GM12878 (cell line): ENCODE data around the gene DCST1. TPM values are rescaled to one million over a fixed set of nuclear protein-coding genes. Genes with fewer than 3 reads are reported as not detected.

Experiments
- ATAC-seq: fragments of 200-7000 bp; cut with Tn5 transposase; 3 replicates; pipeline ENCODE4 v1.9.1; 2020; ENCODE audit warnings: mild to moderate bottlenecking, moderate library complexity
- BruUV-seq: library from RNA; stranded (reverse); fragments of 400-500 nt; replicated peaks from 2 replicates; lab custom pipeline; 2021; lab: Mats Ljungman, UMichigan
- CTCF ChIA-PET: fragments of 300-600 bp; sonication (Branson Sonifier 250); formaldehyde crosslinking; extraction: SDS; loops from one replicate; lab custom pipeline; 2021; ENCODE audit warnings: inconsistent platforms; lab: Yijun Ruan, JAX
- POLR2A ChIA-PET: fragments of 350-600 bp; formaldehyde crosslinking; extraction: SDS; loops from one replicate; lab custom pipeline; 2021; ENCODE audit warnings: inconsistent platforms; lab: Charles Lee
- RAD21 ChIA-PET: fragments of 300-600 bp; sonication (Branson Sonifier 250); formaldehyde crosslinking; loops from one replicate; lab custom pipeline; 2023; ENCODE audit warnings: antibody characterized with exemption; ENCODE audit not compliant: unreplicated experiment; lab: Charles Lee
- SMC1A ChIA-PET: fragments of 300-600 bp; sonication (Branson Sonifier 250); formaldehyde crosslinking; loops from one replicate; lab custom pipeline; 2023; ENCODE audit not compliant: unreplicated experiment, uncharacterized antibody; lab: Charles Lee
- DNase-seq: peaks from one replicate; pipeline ENCODE4 v3.0.0-alpha.2; 2011; ENCODE audit warnings: low read depth, low spot score
- FAIRE-seq: peaks from 3 replicates; lab custom pipeline; 2011; peaks lifted over from hg19 to GRCh38; lab: Jason Lieb, UNC
- H2AFZ ChIP-seq: 2 replicates; pipeline ENCODE4 v1.6.0; 2011; ENCODE audit warnings: low read depth, low read length, control low read depth; ENCODE audit not compliant: control insufficient read depth
- H3K27ac ChIP-seq: 2 replicates; pipeline ENCODE4 v1.5.1; 2011; ENCODE audit warnings: control low read depth; ENCODE audit not compliant: control insufficient read depth, insufficient read depth
- H3K27me3 ChIP-seq, 2 experiments: replicated peaks in 1 of 2; 2 replicates each; pipeline versions ENCODE4 v1.6.0 to v1.6.1; 2011; ENCODE audit warnings: low read length in 1 of 2; ENCODE audit not compliant: control insufficient read depth in 2 of 2, insufficient read depth in 2 of 2
- H3K36me3 ChIP-seq, 2 experiments: 2 replicates each; pipeline ENCODE4 v1.5.1; 2011; ENCODE audit warnings: low read length in 1 of 2; ENCODE audit not compliant: control insufficient read depth in 2 of 2, insufficient read depth in 2 of 2
- H3K4me1 ChIP-seq: 2 replicates; pipeline ENCODE4 v1.6.1; 2011; ENCODE audit warnings: mild to moderate bottlenecking, low read length, moderate library complexity, mixed read lengths; ENCODE audit not compliant: control insufficient read depth, insufficient read depth
- H3K4me2 ChIP-seq: 2 replicates; pipeline ENCODE4 v1.6.0; 2011; ENCODE audit warnings: control low read depth; ENCODE audit not compliant: control insufficient read depth, insufficient read depth
- H3K4me3 ChIP-seq: fragments of 200-600 bp; sonication (generic); 2 replicates; pipeline ENCODE4 v1.5.1; 2016
- H3K79me2 ChIP-seq: 2 replicates; pipeline ENCODE4 v1.6.0; 2011; ENCODE audit warnings: low read length; ENCODE audit not compliant: control insufficient read depth, insufficient read depth
- H3K9ac ChIP-seq: 2 replicates; pipeline ENCODE4 v1.8.0; 2011; ENCODE audit warnings: low read length, control low read depth, mixed read lengths; ENCODE audit not compliant: control insufficient read depth, insufficient read depth
- H3K9me3 ChIP-seq: replicated peaks from 3 replicates; pipeline ENCODE4 v1.5.1; 2011; ENCODE audit warnings: mild to moderate bottlenecking, low read length; ENCODE audit not compliant: control insufficient read depth, insufficient read depth
- H4K20me1 ChIP-seq: 2 replicates; pipeline ENCODE4 v1.6.0; 2011; ENCODE audit not compliant: control insufficient read depth, insufficient read depth
- BACH1 ChIP-seq: fragments of 450-650 bp; IDR thresholded peaks from 2 replicates; pipeline ENCODE4 v1.6.1; 2017; ENCODE audit warnings: mild to moderate bottlenecking, borderline replicate concordance
- CEBPZ ChIP-seq: fragments of 150-350 bp; IDR thresholded peaks from 2 replicates; pipeline ENCODE4 v1.6.1; 2016; ENCODE audit warnings: low read depth, low read length
- E2F8 ChIP-seq: fragments of 450-650 bp; IDR thresholded peaks from 2 replicates; pipeline ENCODE4 v1.6.1; 2018; ENCODE audit warnings: mild to moderate bottlenecking, low read depth, moderate library complexity; ENCODE audit not compliant: partially characterized antibody
- EZH2 ChIP-seq: IDR thresholded peaks from 2 replicates; pipeline ENCODE4 v1.6.1; 2012; ENCODE audit warnings: low read depth, mild to moderate bottlenecking, control low read depth, inconsistent platforms, low read length, borderline replicate concordance; ENCODE audit not compliant: control insufficient read depth
- HCFC1 ChIP-seq: fragments of 150-350 bp; IDR thresholded peaks from 2 replicates; pipeline ENCODE4 v1.6.1; 2014; ENCODE audit warnings: low read length
- MEF2B ChIP-seq: fragments of 450-650 bp; IDR thresholded peaks from 2 replicates; pipeline ENCODE4 v1.6.1; 2018; ENCODE audit warnings: mild to moderate bottlenecking, moderate library complexity; ENCODE audit not compliant: partially characterized antibody, poor library complexity, severe bottlenecking
- MYB ChIP-seq: fragments of 150-350 bp; IDR thresholded peaks from 2 replicates; pipeline ENCODE4 v1.6.1; 2014; ENCODE audit warnings: mild to moderate bottlenecking, low read depth, low read length, borderline replicate concordance
- MYC ChIP-seq: IDR thresholded peaks from 2 replicates; pipeline ENCODE4 v1.6.1; 2011; ENCODE audit warnings: mild to moderate bottlenecking, low read length, moderate library complexity, inconsistent platforms; ENCODE audit not compliant: insufficient read depth, insufficient replicate concordance, insufficient read length, severe bottlenecking
- NBN ChIP-seq: fragments of 450-650 bp; IDR thresholded peaks from 2 replicates; pipeline ENCODE4 v1.6.1; 2016
- NR2C2 ChIP-seq: IDR thresholded peaks from 2 replicates; pipeline ENCODE4 v1.6.1; 2011; ENCODE audit warnings: borderline replicate concordance, low read depth; ENCODE audit not compliant: control insufficient read depth, insufficient read length
- SREBF2 ChIP-seq: IDR thresholded peaks from 2 replicates; pipeline ENCODE4 v1.6.1; 2012; ENCODE audit warnings: mild to moderate bottlenecking, low read length
- STAT1 ChIP-seq: fragments of 450-650 bp; conservative IDR thresholded peaks from 2 replicates; pipeline ENCODE4 v1.6.1; 2014; ENCODE audit warnings: antibody characterized with exemption, mild to moderate bottlenecking
- TARDBP ChIP-seq: IDR thresholded peaks from 2 replicates; pipeline ENCODE4 v1.6.1; 2016; ENCODE audit warnings: borderline replicate concordance
- USF1 ChIP-seq: IDR thresholded peaks from 2 replicates; pipeline ENCODE4 v1.6.1; 2011; ENCODE audit warnings: borderline replicate concordance, low read depth, mild to moderate bottlenecking, moderate library complexity, mixed read lengths, low read length; ENCODE audit not compliant: insufficient read depth; ENCODE audit errors: extremely low read length
- ZNF274 ChIP-seq: IDR thresholded peaks from one replicate; pipeline ENCODE4 v1.8.0; 2011; ENCODE audit not compliant: insufficient read length, insufficient read depth
- WGBS: methylation state at CpG from one replicate; pipeline ENCODE4 v1.1.6; 2016; ENCODE audit warnings: low lambda C conversion rate; ENCODE audit not compliant: insufficient replicate concordance, insufficient coverage; ENCODE audit errors: missing lambda C conversion rate; 5-methylcytosine and 5-hydroxymethylcytosine counted together
- in situ Hi-C: fragments of 300-500 bp; cut with MboI; formaldehyde crosslinking; loops from 9 replicates; pipeline ENCODE4 v1.14.3; 2018; ENCODE audit warnings: mixed read lengths
- intact Hi-C: fragments of 100-400 bp; cut with micrococcal nuclease; formaldehyde crosslinking; loops from one replicate; pipeline ENCODE4 v1.14.2; 2022; ENCODE audit not compliant: unreplicated experiment
- polyA plus RNA-seq, 11 experiments: library from polyadenylated mRNA; depleted of rRNA in 4 of 11; unstranded in 6 of 11; stranded (reverse) in 5 of 11; fragments of >200 nt; fragmentation: Nextera tagmentation in 4 of 11; fragmentation: Illumina TruSeq in 1 of 11; extraction: Ambion mirVana in 4 of 11; extraction: Trizol in 1 of 11; gene quantifications; 1 replicate in 1 of 11; 2 replicates in 10 of 11; pipeline versions ENCODE4 v1.2.1 to v1.2.3, GENCODE V29; 2011 to 2016; ENCODE audit warnings: inconsistent platforms in 2 of 11, missing spikeins in 2 of 11, low read depth in 1 of 11
- total RNA-seq, 4 experiments: library from RNA; depleted of rRNA in 3 of 4; stranded (reverse); fragments of >200 nt in 3 of 4; fragmentation: Illumina TruSeq in 1 of 4; extraction: Trizol in 1 of 4; gene quantifications; 2 replicates each; pipeline versions ENCODE4 v1.2.1 to v1.2.3, GENCODE V29; 2013 to 2021

DCST1 gene
- total and polyA plus RNA-seq, 10 of the 15 experiments (the other 5 are each of a cell fraction or from before 2014, with no cell fraction given), result not detected

DNA sequence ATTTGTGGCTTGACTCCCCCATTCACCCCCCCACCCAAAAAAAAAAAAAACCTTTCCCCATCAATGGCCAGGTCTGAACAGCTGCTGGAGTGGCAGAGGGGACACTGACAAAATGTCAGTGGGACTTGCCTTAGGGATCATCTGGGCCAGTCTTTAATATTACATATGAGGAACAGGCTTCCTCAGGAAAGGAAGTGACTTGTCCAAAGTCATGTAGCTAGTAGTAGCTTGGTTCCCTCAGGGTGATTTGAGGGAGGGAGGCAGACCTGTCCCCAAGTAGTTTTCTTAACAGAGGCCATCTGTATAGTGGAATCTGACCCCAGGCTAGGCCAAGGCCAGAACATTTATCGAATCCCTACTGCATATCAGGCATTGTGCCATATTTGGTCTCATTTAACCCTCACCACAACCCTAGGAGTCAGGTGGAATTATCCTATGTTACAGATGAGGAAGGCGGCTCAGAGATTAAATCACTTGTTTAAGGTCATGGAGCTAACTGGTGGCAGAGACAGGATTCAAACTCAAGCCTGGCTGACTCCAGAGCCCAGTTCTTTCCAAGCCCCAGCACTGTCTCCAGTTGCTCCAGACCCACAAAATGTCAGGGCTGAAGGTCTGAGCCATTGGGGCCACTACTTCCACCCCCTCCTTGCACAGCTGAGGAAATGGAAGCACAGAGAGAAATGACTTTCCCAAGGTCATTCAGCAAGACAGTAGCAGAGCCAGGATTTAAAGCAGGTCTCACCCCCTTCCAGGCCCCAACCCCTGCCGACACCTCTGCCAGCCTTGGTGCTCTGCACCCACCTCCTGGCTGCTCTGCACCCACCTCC, 20.6 kb upstream of the DCST1 start (continued):
- TF ChIP-seq BACH1 (no peak), HCFC1 (no peak)

- no peaks in the 10 kb centered on the region for H3K27me3 ChIP-seq
- FAIRE-seq (no peak), DNase-seq (no peak), ATAC-seq (no peak)
- in situ Hi-C loops (no loop called here), intact Hi-C loops (no loop called here)
- no peaks in the 10 kb centered on the region for H3K9me3 ChIP-seq
- H3K4me3 ChIP-seq, result no peak overlapping the region
- H3K36me3 ChIP-seq, result peaks cover 0 to 22% of the 10 kb centered on the region in 2 experiments; a peak in 3 of 4 replicates
- H3K79me2 ChIP-seq, result peaks cover 4% of the 10 kb centered on the region
- CTCF ChIA-PET, result interaction anchor here (1.2 to 1.4 kb wide), 2 partner anchors 16 to 49 kb away, joined by 3 to 4 read pairs; no protein-coding TSS in a partner anchor
- no peak overlapping the region for H3K27ac ChIP-seq
- RAD21 ChIA-PET, result no interaction called here
- H2AFZ ChIP-seq, result no peak overlapping the region
- peaks cover 38% of the 10 kb centered on the region for H3K4me1 ChIP-seq
- H4K20me1 ChIP-seq, result no peaks in the 10 kb centered on the region
- no TSS peak for BruUV-seq
- SMC1A ChIA-PET, result no interaction called here
- POLR2A ChIA-PET, result no interaction called here
- no peak overlapping the region for H3K9ac ChIP-seq
- 96% methylated on average over 3 of the region's 8 CpGs for WGBS
- H3K4me2 ChIP-seq, result no peak overlapping the region
- TF ChIP-seq E2F8 (no peak), MYB (no peak), NR2C2 (no peak), STAT1 (no peak), USF1 (no peak), ZNF274 (no peak), SREBF2 (no peak), TARDBP (no peak), EZH2 (no peak), NBN (no peak), MYC (no peak), MEF2B (no peak), CEBPZ (no peak)
These were observed 20.0 kb upstream of the DCST1 start for GRCh38 chr1:155013632-155014031.
